GM21447 (cell line): ENCODE data around the gene MAPT.
"Not testable (repeated sequence)": the region's sequence is repeated elsewhere in the genome, so short reads cannot be mapped to it uniquely, and the experiment has no call there.

ENCODE experiments used
- ATAC-seq: cut with Tn5 transposase; IDR thresholded peaks from one replicate; pipeline ENCODE4 v1.9.1; 2021; ENCODE audit not compliant: unreplicated experiment

Gene MAPT

DNA sequence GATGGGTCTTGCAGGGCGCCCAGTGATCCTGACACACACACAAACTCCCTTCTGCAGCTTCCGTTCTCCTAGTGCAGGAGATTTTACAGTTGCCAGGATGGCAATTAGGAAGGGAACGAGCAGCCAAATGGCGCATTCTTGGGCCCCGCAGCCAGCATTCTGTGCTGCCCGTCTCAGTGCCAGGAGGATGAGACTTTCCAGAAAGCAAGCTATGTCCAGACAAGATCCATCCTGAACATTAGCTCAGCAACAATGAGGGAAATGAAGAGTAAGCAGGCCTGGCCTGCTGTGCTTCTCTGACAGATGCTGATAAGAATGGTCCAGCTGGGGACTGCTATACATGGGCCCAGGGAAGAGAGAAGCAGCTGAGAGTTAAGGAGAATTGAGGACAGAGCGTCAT, 33.2 kb upstream of the MAPT start:
- no peak for ATAC-seq

DNA sequence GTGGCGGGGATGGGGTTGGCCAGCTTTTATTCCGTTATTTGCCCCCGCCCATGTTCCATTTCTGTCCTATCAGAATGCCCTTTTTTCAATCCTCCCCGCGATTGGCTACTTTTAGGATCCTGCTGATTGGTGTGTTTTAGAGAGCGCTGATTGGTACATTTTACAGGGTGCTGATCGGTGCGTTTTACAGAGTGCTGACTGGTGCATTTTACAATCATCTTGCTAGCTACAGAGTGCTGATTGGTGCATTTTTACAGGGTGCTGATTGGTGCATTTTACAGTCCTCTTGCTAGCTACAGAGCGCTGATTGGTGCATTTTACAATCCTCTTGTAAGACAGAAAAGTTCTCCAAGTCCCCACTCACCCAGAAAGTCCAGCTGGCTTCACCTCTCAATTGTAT, 32.2 kb upstream of the MAPT start:
- ATAC-seq, result not testable (repeated sequence)

DNA sequence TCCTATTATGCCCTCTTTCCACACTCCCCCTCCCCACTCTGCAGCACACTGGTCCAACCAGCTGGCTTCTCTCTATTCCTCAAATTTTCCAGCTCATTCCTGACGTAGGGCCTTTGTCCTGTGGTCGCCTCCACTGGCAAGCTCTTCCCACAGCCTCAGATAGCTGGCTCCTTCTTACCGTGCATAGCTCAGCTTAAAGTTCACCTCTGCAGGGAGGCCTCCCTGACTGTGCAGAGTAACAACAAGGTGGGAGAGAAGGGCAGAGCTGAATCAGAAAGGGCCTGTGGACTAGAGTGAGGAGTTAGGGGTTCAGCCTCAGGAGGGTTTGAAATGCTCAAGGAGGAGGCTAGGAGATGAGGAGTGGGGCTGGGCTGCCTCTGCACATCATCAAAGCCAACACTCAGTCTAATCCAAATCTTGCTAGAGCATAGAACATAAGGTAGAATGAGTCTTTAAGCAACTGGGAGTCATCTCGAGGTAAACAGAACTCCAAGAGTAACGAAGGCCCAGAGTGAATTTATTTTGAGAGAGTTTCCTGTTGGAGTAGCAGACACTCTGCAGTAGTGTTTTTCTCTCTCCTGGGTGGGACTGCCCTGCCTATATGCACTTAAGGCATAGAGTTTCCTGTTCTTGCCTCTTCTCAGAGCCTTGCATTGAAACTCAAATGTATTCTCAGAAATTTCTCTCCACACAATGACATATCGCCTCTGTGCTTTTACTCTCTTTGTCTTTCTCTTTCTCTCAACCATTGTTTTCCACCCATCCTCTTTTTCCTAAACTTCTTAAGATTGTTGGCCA, 30.3 kb upstream of the MAPT start:
- ATAC-seq, result no peak

DNA sequence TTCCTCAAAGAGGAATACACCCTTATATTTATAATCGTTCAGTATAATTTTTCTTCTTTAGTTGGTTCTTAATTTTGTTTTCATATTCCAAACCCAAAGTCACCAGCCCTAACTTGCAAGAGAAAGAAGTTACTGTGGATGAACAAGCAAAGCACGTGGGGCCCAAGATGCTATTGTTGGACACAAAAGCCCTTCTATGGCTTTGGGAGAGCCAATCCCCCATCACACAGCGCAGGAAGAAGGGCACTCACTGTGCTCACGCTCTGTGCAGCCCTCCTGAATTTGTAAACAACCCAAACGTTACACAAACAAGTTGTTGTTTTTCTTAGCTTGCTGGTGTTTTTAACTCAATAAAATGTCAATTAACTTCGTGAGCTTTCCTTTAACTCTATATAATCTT, 27.2 kb upstream of the MAPT start:
- no peak for ATAC-seq

DNA sequence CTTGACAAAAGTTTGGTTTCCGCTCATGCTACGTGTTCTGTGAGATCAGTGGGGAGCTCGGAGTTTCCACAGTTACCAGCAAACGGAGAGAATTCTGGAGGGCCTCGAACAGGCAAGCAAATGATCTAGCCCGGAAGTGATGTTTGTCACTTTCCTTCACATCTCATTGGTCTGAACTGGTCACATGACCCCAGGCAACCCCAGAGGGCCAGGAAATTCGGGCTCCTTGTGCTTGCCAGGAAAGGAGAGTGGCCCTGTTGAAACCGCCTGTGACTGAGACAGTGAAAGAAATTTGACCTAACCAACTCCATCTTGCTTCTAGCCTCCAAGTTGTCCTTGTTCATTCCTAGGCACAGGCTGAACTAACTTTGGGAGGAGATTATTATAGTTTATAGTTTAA, 26.7 kb upstream of the MAPT start:
- no peak for ATAC-seq

DNA sequence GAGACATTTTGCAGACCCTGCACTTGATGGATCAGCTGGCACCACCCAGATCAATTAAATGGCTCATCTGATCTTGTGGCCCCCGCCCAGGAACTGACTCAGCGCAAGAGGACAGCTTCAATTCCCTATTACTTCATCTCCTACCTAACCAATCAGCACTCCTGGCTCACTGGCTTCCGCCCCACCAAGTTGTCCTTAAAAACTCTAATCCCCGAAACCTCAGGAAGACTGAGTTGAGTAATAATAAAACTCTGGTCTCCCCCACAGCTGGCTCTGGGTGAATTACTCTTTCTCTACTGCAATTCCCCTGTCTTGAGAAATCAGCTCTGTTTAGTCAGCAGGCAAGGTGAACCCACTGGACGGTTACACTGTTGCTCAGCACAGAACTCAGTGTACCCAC, 26.1 kb upstream of the MAPT start:
- ATAC-seq, result no peak

DNA sequence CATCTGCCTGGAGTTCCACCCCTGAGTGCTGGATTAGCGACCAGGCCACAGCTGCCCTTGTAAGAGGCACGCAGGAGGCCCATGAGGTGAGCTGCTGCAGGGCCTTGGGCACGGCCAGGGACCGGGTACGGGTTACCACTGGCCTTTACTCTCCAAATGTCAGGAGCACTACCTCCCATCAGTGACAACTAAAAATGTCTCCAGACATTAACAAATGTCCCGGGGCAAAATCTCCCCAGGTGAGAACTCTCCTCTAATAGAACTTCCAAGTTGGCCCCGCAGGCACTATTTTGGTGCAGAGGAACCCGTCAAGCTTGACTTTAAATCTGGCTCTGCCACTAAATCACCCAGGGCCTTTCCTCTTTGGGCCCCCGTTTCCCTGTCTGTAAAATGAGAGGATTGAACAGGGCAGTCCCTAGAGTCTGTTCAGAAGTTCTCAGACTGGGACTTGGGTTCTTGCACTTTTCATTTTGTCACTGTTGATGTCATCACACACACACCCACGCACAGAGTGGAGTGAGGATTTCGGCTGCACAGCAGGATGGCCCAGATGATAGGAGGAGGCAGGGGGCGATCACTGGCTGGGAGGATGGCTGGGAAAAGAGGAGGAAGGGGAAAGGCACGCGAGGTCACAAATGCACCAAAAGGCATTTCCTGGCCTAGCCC, 24.5 kb upstream of the MAPT start:
- ATAC-seq, result no peak

DNA sequence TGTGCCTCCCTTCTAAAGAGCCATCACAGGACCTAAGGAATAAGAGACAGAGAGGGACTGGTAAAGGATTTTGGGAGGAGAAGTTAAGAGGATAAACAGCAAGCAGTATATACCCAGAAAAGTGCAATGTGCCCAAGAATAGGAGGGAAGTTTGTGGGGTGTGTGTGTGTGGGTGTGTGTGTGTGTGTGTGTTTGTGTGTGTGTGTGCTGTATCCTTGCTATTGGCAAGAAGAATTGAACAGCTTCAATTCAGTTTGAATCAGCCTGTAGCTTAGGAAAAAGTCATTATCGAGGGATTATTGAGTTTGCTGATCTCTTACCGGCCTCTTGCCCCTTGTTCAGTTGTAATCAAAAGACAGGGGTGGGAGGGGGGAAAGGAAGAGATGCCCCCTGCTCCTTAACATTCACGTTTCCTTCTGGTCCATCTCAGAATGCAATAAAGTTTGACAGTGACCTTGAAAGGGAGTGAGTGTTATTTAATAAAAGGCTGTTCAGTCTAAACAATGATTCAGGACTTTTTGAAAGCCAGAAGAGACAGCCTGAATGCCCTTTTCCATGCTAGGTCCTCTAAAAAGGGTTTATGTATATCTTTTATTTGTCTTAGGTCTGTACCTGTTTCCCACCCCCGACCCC, 23.9 kb upstream of the MAPT start:
- ATAC-seq, result no peak

DNA sequence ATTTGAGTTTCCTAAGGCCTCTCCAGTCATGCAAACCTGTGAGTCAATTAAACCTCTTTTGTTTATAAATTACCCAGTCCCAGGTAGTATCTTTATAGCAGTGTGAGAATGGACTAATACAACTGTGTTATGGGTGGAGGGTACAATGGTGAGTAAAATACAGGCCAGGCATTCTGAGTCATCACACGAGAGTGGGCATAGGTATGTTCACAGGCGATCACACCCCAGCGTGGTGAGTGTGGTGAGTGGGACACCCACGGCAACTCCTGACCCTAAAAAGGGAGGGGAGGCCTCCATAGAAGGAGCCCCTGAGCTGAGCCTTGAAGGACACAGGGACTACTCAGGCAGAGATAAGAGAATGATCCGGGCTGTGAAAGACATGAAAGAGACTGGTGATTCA, 22.6 kb upstream of the MAPT start:
- no peak for ATAC-seq

DNA sequence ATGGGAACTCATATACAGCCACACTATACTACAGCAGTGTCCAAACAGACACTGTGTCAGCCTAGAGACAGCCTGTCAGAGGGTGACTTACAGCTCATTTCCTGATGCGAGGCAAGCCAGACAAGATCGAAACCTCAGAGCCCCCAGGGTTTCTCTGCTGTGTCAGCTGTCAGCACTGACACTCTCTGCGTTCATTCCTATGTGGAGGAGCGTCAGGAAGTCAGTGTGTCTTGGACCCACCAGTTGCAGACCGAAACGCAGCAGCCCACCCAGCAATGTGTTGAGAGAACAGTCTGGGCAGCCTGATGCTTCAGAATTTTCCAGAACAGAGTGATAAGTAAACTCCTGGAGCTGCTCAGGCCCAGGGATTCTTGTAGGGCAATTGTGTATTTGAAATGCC, 20.6 kb upstream of the MAPT start:
- no peak for ATAC-seq

DNA sequence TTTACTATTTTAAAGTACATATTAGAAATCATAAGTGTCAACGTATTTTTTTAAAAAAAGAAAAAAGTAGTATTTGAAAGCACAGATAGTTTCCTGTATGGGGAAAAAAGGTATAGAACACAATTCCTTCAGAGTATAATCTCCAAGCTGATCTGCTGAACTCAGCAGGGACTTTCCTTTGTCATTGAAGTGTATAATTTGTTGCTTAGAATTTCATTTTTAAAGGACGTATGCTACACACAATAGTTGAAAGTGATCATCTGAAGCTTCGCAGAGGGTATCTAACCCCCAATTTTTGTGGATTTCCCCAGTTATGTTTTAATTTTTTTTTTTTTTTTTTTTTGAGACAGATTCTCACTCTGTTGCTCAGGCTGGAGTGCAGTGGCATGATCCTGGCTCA, 20.2 kb upstream of the MAPT start:
- ATAC-seq, result no peak

DNA sequence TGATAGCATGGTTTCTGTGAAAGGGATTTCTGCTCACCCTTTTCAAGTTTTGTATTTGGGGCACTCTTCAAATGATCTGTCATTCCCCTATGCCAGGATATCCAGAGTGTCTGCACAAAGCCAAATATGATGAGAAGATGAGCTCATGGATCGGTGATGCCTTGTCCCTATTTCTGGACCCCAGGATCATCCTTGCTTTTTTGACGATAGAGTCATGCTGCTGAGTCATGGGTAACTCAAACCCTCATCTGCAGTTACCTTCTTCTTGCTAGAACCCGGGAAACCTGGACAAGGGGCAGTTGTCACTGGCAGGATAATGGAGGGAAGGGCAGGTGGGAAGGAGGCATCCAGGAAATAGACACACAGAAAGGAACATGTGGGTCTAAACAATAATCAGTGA, 17.8 kb upstream of the MAPT start:
- ATAC-seq, result no peak

DNA sequence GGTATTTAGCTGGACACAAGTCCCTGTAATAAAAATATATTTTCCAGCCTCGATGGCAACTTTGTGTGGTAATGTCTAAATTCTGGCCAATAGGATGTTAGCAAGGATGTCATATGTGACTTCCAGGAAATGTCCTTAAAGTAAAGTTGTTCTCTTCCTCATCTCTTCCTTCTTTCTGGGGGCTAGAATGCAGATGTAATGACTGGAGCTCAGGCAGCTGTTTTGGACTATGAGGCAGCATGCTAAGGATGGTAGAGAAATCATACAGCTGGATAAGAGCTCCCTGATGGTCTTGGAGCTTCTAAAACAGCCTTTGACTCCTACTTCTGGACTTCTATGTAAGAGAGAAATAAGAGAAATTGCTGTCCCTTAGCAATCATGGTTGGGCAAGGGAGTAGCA, 16.9 kb upstream of the MAPT start:
- ATAC-seq, result no peak

DNA sequence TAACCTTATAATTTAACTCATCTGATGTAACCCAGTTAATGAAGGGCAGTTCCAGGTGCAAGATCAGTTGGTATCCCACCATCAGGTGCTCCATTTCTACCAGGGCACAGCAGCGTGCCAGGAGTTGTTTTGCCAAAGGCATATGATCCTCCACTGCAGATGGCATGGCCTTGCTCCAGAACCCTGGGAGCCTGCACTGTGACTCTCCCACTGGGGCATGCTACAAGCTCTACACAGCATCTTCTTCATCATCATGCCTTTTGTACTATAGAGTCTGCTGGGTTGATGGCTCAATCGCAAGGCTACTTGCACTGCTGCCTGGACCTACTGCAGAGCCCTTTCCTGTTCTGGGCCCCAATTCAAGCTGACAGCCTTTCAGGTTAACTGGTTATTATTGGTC, 11.3 kb upstream of the MAPT start:
- ATAC-seq, result no peak

DNA sequence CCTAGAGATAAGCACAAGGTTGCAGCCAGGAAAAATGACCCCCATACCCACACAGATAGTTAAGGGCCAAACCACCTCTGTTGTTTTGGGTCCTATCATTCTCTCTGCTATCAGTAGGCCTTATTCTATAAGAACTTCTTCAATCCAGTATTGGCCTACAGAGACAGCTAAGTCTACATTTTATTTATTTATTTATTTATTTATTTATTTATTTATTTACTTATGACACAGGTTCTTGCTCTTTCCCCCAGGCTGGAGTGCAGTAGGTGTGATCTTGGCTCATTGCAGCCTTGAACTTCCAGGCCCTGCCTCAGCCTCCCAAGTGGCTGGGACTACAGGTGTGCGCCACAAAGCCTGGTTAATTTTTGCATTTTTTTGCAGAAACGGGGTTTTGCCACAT, 7.5 kb upstream of the MAPT start:
- no peak for ATAC-seq

DNA sequence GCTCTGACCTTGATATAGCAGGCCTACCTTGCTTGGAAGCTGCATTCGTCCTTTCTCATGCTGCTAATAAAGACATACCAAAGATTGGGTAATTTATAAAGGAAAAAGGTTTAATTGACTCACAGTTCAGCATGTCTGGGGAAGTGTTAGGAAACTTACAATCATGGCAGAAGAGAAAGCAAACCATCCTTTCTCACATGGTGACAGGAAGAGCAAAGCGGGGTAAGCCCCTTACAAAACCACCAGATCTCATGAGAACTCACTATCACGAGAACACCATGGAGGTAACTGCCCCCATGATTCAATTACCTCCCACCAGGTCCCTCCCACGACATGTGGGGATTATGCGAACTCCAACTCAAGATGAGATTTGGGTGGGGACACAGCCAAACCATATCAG, 6.0 kb upstream of the MAPT start:
- no peak for ATAC-seq

DNA sequence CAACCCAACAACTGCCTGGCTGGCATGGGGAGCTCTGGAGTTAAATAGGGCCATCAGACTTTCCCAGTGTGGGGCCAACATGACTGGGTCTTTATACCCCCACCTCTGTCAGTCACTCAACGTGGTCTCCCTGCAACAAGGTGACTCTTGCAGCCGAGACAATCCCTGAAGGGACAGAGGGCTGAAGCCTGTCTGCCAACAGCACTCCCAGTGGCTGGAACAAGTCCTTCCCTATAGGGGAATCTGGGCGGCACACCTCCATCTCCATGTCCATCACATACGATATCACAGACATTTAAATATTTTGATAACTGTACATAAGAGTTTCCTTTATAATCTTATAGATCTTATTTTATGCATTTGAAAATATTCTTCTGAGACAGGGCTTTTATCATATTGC, 4.8 kb upstream of the MAPT start:
- ATAC-seq, result no peak

DNA sequence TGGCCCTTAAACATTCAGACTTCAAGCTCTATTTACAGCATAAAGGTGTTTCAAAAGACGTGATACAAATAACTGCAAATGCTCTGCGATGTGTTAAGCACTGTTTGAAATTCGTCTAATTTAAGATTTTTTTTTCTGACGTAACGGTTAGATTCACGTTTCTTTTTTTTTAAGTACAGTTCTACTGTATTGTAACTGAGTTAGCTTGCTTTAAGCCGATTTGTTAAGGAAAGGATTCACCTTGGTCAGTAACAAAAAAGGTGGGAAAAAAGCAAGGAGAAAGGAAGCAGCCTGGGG, 681 bp upstream of the MAPT start:
- no peak for ATAC-seq

DNA sequence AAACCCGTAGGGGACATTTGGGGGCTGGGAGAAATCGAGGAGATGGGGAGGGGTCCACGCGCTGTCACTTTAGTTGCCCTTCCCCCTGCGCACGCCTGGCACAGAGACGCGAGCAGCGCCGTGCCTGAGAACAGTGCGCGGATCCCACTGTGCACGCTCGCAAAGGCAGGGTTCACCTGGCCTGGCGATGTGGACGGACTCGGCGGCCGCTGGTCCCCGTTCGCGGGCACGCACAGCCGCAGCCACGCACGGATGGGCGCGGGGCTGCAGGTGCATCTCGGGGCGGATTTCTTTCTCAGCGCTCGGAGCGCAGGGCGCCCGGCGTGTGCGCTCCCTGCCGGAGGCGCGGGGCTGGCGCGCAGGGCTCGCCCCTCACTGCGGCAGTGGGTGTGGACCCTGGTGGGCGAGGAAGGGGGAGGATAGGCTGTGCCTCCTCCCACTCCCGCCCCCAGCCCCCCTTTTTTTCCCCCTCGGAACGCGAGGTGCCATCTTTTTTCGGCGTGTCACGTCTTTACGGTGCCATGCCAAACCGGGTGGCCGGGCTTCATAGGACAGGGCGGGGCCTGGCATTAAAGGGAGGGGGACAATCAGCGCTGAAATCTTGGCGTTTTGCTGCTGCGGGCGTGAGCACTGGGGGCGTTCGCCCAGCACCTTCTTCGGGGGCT, 1.1 kb downstream of the MAPT start:
- no peak for ATAC-seq

DNA sequence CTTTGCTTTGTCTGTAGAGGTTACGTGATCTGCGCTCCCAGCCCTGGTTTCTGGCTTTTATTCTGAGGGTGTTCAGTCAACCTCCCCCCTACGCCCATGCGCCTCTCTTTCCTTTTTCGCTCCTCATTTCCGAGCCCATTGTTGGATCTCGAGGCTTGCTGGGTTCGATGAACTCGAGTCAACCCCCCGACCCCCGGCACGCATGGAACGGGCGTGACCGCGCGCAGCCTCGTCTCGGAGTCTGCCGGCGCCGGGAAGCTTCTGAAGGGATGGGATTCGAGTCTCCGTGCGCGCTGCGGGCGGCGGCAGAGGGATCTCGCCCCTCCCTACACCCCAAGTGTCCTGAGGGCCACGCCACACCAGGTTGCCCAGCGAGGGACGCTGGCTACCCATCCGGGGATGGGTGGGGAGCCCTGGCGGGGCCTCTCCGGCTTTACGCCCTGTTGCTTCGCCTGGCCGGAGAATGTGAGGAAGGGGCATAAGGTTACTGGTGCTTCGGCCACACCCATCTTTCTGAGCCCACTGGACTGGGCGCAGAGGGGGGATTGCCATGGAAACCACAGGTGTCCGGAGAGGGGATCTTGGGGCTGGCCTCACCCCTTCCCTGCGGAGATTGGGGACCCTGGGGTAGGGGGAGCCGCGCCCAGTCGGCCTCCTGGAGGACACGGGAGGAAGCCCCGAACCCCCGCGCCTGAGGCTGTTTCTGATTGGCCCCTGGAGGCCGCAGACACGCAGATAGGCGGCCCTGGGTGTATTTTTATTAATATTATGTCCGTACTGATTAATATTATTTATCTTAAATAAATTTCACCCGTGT, 1.8 kb downstream of the MAPT start:
- ATAC-seq, result no peak
